ENCODE measurements around the gene FKBP1C.
"Not testable (repeated sequence)": the region's sequence is repeated elsewhere in the genome, so short reads cannot be mapped to it uniquely, and the experiment has no call there.

FKBP1C gene

GRCh38 chr6:63211343-63211742 lies at the start of gene FKBP1C:
FKBP1C (plus strand) TSS chr6:63211469.
- not testable (repeated sequence) for H3K27ac ChIP-seq (ENCODE audit: low read depth, low read length); H3K4me3 ChIP-seq (ENCODE audit: low read depth in 1 of 2, low read length in 2 of 2); H3K9ac ChIP-seq (ENCODE audit: low read length); H3K4me1 ChIP-seq (ENCODE audit: insufficient read depth, low read length); H3K36me3 ChIP-seq (ENCODE audit: insufficient read depth, low read length); H3K27me3 ChIP-seq (ENCODE audit: control insufficient read depth in 1 of 2, insufficient read depth in 2 of 2, low read length in 2 of 2); H3K9me3 ChIP-seq (ENCODE audit: low read length)

- H3K9ac ChIP-seq (ENCODE audit: low read length); H3K9me3 ChIP-seq (ENCODE audit: low read length); H3K4me3 ChIP-seq (ENCODE audit: low read depth in 1 of 2, low read length in 2 of 2); H3K27ac ChIP-seq (ENCODE audit: low read depth, low read length); H3K27me3 ChIP-seq (ENCODE audit: control insufficient read depth in 1 of 2, insufficient read depth in 2 of 2, low read length in 2 of 2); H3K36me3 ChIP-seq (ENCODE audit: insufficient read depth, low read length); H3K4me1 ChIP-seq (ENCODE audit: insufficient read depth, low read length): not testable (repeated sequence)
Measured at GRCh38 chr6:63164047-63164803, 47.0 kb upstream of the FKBP1C start.

DNA sequence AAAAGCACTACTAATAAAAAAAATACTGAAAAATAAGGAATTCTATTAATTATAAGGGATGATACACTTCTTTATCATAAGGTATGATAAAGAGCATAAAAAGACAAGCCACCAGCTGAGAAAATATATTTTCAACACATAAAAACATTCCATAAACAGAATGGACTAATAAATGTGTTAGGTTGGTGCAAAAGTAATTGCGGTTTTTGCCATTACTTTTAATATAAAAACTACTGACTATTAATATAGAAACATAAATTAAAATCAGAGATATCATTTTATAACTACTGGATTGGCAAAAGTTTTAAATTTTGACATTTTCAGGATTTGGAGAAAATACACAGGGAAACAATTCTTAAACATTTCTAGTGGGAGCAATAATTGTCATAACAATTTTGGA lies 37.1 kb upstream of the FKBP1C start:
- no peak overlapping the region for H3K9ac ChIP-seq (ENCODE audit: low read length)
- no peaks in the 10 kb centered on the region for H3K36me3 ChIP-seq (ENCODE audit: insufficient read depth, low read length)
- H3K4me1 ChIP-seq (ENCODE audit: insufficient read depth, low read length) = no peaks in the 10 kb centered on the region
- H3K27me3 ChIP-seq (ENCODE audit: control insufficient read depth in 1 of 2, insufficient read depth in 2 of 2, low read length in 2 of 2) = no peaks in the 10 kb centered on the region
- no peaks in the 10 kb centered on the region for H3K9me3 ChIP-seq (ENCODE audit: low read length)
- H3K4me3 ChIP-seq (ENCODE audit: low read depth in 1 of 2, low read length in 2 of 2) = no peak overlapping the region
- H3K27ac ChIP-seq (ENCODE audit: low read depth, low read length) = no peak overlapping the region

- no peak overlapping the region for H3K27ac ChIP-seq (ENCODE audit: low read depth, low read length)
- H3K36me3 ChIP-seq (ENCODE audit: insufficient read depth, low read length) = no peaks in the 10 kb centered on the region
- no peak overlapping the region for H3K9ac ChIP-seq (ENCODE audit: low read length)
- no peaks in the 10 kb centered on the region for H3K4me1 ChIP-seq (ENCODE audit: insufficient read depth, low read length)
- H3K4me3 ChIP-seq (ENCODE audit: low read depth in 1 of 2, low read length in 2 of 2) = no peak overlapping the region
- H3K9me3 ChIP-seq (ENCODE audit: low read length) = no peaks in the 10 kb centered on the region
- no peaks in the 10 kb centered on the region for H3K27me3 ChIP-seq (ENCODE audit: control insufficient read depth in 1 of 2, insufficient read depth in 2 of 2, low read length in 2 of 2)
Measured at GRCh38 chr6:63176181-63176580, 35.1 kb upstream of the FKBP1C start.

DNA sequence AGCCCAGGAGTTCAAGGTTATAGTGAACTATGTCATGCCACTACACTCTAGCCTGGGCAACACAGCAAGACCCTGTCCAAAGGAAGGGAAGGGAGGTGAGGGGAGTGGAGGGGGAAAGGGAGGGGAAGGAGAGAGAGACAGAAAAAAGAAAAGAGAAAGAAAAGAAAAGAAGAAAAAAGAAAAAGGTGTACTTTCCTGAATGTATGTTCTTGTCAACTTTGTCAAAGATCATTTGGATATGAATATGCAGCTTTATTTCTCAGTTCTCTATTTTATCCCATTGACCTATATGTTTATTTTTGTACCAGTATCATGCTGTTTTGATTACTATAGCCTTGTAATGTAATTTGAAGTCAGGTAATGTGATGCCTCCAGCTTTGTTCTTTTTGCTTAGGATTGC lies 30.9 kb upstream of the FKBP1C start:
- no peak overlapping the region for H3K27ac ChIP-seq (ENCODE audit: low read depth, low read length)
- no peaks in the 10 kb centered on the region for H3K27me3 ChIP-seq (ENCODE audit: control insufficient read depth in 1 of 2, insufficient read depth in 2 of 2, low read length in 2 of 2)
- H3K36me3 ChIP-seq (ENCODE audit: insufficient read depth, low read length) = no peaks in the 10 kb centered on the region
- H3K4me1 ChIP-seq (ENCODE audit: insufficient read depth, low read length) = no peaks in the 10 kb centered on the region
- no peak overlapping the region for H3K4me3 ChIP-seq (ENCODE audit: low read depth in 1 of 2, low read length in 2 of 2)
- no peaks in the 10 kb centered on the region for H3K9me3 ChIP-seq (ENCODE audit: low read length)
- no peak overlapping the region for H3K9ac ChIP-seq (ENCODE audit: low read length)

DNA sequence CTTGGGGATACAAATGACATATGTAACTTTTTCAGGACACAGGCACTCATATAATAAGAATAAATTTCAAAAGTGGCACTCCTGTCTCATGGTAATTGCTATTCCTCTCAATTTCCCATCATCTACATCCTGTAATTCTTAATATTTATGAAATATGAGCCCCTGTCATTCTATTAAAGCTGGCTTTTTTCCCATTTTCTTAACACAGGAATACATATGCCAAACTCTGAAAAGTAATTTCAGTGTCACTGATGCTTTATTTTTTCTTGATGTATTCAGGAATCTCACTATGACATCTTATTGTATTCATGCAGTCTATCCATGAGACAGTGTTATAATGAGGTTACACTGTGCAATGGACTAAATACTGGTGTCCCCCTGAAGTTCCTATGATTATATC lies 24.3 kb upstream of the FKBP1C start:
- H3K27me3 ChIP-seq (ENCODE audit: control insufficient read depth in 1 of 2, insufficient read depth in 2 of 2, low read length in 2 of 2) = no peaks in the 10 kb centered on the region
- no peaks in the 10 kb centered on the region for H3K36me3 ChIP-seq (ENCODE audit: insufficient read depth, low read length)
- no peak overlapping the region for H3K9ac ChIP-seq (ENCODE audit: low read length)
- no peaks in the 10 kb centered on the region for H3K4me1 ChIP-seq (ENCODE audit: insufficient read depth, low read length)
- no peak overlapping the region for H3K4me3 ChIP-seq (ENCODE audit: low read depth in 1 of 2, low read length in 2 of 2)
- no peaks in the 10 kb centered on the region for H3K9me3 ChIP-seq (ENCODE audit: low read length)
- H3K27ac ChIP-seq (ENCODE audit: low read depth, low read length) = no peak overlapping the region

GRCh38 chr6:63188828-63189227 lies 22.4 kb upstream of the FKBP1C start:
- H3K27me3 ChIP-seq (ENCODE audit: control insufficient read depth in 1 of 2, insufficient read depth in 2 of 2, low read length in 2 of 2) = no peaks in the 10 kb centered on the region
- H3K27ac ChIP-seq (ENCODE audit: low read depth, low read length) = no peak overlapping the region

GRCh38 chr6:63193324-63193723 lies 17.9 kb upstream of the FKBP1C start:
- Histone ChIP-seq H3K36me3 (ENCODE audit: insufficient read depth, low read length) (no peaks in the 10 kb centered on the region), H3K4me1 (ENCODE audit: insufficient read depth, low read length) (no peaks in the 10 kb centered on the region), H3K27ac (ENCODE audit: low read depth, low read length) (no peak overlapping the region), H3K27me3 (ENCODE audit: control insufficient read depth in 1 of 2, insufficient read depth in 2 of 2, low read length in 2 of 2) (no peaks in the 10 kb centered on the region), H3K9ac (ENCODE audit: low read length) (no peak overlapping the region), H3K9me3 (ENCODE audit: low read length) (no peaks in the 10 kb centered on the region), H3K4me3 (ENCODE audit: low read depth in 1 of 2, low read length in 2 of 2) (no peak overlapping the region)

More at GRCh38 chr6:63188828-63189227, 22.4 kb upstream of the FKBP1C start:
- H3K4me3 ChIP-seq (ENCODE audit: low read depth in 1 of 2, low read length in 2 of 2) = no peak overlapping the region
- no peaks in the 10 kb centered on the region for H3K4me1 ChIP-seq (ENCODE audit: insufficient read depth, low read length)
- H3K9me3 ChIP-seq (ENCODE audit: low read length) = no peaks in the 10 kb centered on the region
- H3K9ac ChIP-seq (ENCODE audit: low read length) = no peak overlapping the region
- H3K36me3 ChIP-seq (ENCODE audit: insufficient read depth, low read length) = no peaks in the 10 kb centered on the region

DNA sequence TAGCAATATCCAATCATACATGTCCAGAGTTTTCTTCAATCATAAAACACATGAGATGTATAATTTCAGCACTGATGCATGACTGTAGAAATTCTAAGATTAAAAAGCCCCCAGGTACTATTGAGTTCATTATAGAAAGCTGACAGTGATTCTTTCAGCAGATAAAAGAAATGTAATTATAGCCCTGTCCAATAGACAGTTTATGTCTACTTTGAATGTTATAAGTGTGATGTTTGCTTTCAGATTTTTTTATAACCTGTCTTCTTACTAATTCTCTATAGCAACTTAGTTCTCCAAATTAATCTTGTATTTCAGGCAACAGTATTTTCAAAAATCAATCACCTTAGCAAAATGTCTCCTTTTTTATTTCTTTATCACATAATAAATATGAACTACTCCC lies 13.5 kb upstream of the FKBP1C start:
- Histone ChIP-seq H3K27me3 (ENCODE audit: control insufficient read depth in 1 of 2, insufficient read depth in 2 of 2, low read length in 2 of 2) (no peaks in the 10 kb centered on the region), H3K4me1 (ENCODE audit: insufficient read depth, low read length) (no peaks in the 10 kb centered on the region), H3K4me3 (ENCODE audit: low read depth in 1 of 2, low read length in 2 of 2) (no peak overlapping the region), H3K9me3 (ENCODE audit: low read length) (no peaks in the 10 kb centered on the region), H3K9ac (ENCODE audit: low read length) (no peak overlapping the region), H3K36me3 (ENCODE audit: insufficient read depth, low read length) (no peaks in the 10 kb centered on the region), H3K27ac (ENCODE audit: low read depth, low read length) (no peak overlapping the region)

- Histone ChIP-seq H3K36me3 (ENCODE audit: insufficient read depth, low read length) (no peaks in the 10 kb centered on the region), H3K27me3 (ENCODE audit: control insufficient read depth in 1 of 2, insufficient read depth in 2 of 2, low read length in 2 of 2) (no peaks in the 10 kb centered on the region), H3K9me3 (ENCODE audit: low read length) (no peaks in the 10 kb centered on the region), H3K4me1 (ENCODE audit: insufficient read depth, low read length) (no peaks in the 10 kb centered on the region), H3K9ac (ENCODE audit: low read length) (no peak overlapping the region), H3K4me3 (ENCODE audit: low read depth in 1 of 2, low read length in 2 of 2) (no peak overlapping the region), H3K27ac (ENCODE audit: low read depth, low read length) (no peak overlapping the region)
Measured at GRCh38 chr6:63213325-63213724, 2.1 kb downstream of the FKBP1C start.

DNA sequence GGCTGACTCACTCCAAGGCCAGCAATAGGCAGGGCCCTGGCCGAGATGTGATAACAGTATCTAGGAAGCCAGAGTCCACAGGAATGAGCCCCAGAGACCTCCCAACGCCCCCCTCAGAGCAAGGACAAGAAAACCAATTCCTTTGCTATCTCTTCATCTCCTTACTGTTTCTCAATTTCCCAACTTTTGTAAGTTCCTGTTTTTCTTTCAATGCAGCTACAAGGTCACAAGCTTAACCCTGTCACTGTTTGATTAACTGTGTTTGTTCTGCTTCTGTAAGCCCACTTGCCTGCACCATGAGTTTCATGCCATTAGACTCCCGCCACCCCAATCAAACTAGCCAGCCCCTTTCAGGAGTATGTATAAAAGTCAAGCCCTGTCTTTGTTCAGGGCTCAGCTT lies 3.5 kb downstream of the FKBP1C start:
- Histone ChIP-seq H3K9me3 (ENCODE audit: low read length) (no peaks in the 10 kb centered on the region), H3K9ac (ENCODE audit: low read length) (no peak overlapping the region)

DNA sequence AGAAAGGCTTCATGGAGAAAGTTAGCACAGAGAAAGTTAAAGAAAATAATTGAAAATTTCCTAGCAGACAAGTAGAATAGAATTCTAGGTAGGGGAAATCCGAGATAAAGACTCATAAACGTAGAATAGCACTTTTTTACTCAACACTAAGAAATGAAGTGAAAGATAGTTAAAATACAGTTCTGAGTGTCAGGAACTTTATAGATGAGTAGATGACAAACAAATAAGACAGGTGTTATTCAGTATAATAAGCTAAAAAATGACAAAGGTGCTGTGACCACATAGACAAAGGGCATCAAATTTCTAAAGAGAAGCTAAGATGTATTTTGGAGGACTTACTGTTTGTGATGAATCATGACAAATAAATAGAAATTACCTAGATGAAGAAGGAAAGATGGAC lies 12.9 kb downstream of the FKBP1C start:
- H3K4me3 ChIP-seq (ENCODE audit: low read depth in 1 of 2, low read length in 2 of 2) = no peak overlapping the region
- H3K36me3 ChIP-seq (ENCODE audit: insufficient read depth, low read length) = no peaks in the 10 kb centered on the region
- H3K27me3 ChIP-seq (ENCODE audit: control insufficient read depth in 1 of 2, insufficient read depth in 2 of 2, low read length in 2 of 2) = no peaks in the 10 kb centered on the region
- no peaks in the 10 kb centered on the region for H3K4me1 ChIP-seq (ENCODE audit: insufficient read depth, low read length)
- H3K9ac ChIP-seq (ENCODE audit: low read length) = no peak overlapping the region
- no peaks in the 10 kb centered on the region for H3K9me3 ChIP-seq (ENCODE audit: low read length)
- H3K27ac ChIP-seq (ENCODE audit: low read depth, low read length) = no peak overlapping the region

More for the DNA sequence above, 3.5 kb downstream of the FKBP1C start:
- H3K36me3 ChIP-seq (ENCODE audit: insufficient read depth, low read length) = no peaks in the 10 kb centered on the region
- no peak overlapping the region for H3K27ac ChIP-seq (ENCODE audit: low read depth, low read length)
- H3K27me3 ChIP-seq (ENCODE audit: control insufficient read depth in 1 of 2, insufficient read depth in 2 of 2, low read length in 2 of 2) = no peaks in the 10 kb centered on the region
- H3K4me1 ChIP-seq (ENCODE audit: insufficient read depth, low read length) = no peaks in the 10 kb centered on the region
- no peak overlapping the region for H3K4me3 ChIP-seq (ENCODE audit: low read depth in 1 of 2, low read length in 2 of 2)
